ENCODE results near the gene CCNF. TPM values are rescaled to one million over a fixed set of nuclear protein-coding genes. Genes with fewer than 3 reads are reported as not detected.

Gene CCNF
- total and polyA plus RNA-seq, 9 of the 15 experiments (the other 6 are each of a cell fraction or from before 2014, with no cell fraction given), result 4.1 to 70.1 (median 29.5) TPM

DNA sequence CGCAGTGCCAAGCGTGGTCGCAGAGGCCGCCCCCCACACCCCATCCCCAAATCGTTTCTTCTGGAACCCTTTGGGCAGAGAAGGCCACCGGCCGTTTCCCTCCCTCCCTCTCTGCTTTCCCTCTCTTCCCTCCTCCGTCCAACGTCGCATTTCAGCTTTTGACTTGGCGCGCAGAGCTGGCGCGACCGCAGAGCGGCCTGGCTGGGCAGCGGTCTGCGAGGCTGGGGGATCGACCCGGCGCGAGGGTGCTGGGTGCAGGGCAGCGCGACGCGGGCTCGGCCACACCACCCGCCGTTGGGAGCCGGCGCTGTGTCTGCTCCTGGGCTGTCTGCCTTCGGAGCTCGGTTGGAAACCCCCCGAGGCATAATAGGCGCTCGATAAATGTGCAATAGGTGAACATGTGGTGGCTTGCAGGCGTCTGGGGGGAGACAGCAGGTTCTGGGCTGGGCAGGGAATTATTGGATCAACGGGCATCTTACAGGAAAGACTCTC lies 39.0 kb downstream of the CCNF start:
- no peak overlapping the region for H3K4me3 ChIP-seq
- TF ChIP-seq POLR2G (IDR thresholded peaks at IDR 0.05; ENCODE audit: low read depth, low read length) (peak; percentile 64), POU5F1 (IDR thresholded peaks at IDR 0.05; ENCODE audit: borderline replicate concordance, low read depth, low read length, partially characterized antibody) (no peak), PCBP1 (IDR thresholded peaks at IDR 0.05; ENCODE audit: low read depth, low read length, poor library complexity, severe bottlenecking) (peak; percentile 24), RBM22 (IDR thresholded peaks at IDR 0.05; ENCODE audit: low read depth, low read length, poor library complexity, severe bottlenecking) (peak; percentile 44)
- TF ChIP-seq, protein P1, sequence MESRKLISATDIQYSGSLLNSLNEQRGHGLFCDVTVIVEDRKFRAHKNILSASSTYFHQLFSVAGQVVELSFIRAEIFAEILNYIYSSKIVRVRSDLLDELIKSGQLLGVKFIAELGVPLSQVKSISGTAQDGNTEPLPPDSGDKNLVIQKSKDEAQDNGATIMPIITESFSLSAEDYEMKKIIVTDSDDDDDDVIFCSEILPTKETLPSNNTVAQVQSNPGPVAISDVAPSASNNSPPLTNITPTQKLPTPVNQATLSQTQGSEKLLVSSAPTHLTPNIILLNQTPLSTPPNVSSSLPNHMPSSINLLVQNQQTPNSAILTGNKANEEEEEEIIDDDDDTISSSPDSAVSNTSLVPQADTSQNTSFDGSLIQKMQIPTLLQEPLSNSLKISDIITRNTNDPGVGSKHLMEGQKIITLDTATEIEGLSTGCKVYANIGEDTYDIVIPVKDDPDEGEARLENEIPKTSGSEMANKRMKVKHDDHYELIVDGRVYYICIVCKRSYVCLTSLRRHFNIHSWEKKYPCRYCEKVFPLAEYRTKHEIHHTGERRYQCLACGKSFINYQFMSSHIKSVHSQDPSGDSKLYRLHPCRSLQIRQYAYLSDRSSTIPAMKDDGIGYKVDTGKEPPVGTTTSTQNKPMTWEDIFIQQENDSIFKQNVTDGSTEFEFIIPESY (CRISPR knock-in tag; IDR thresholded peaks at IDR 0.05), result peak; percentile 83

More for the DNA sequence above, 39.0 kb downstream of the CCNF start:
- no peaks in the 10 kb centered on the region for H3K9me1 ChIP-seq (ENCODE audit: control insufficient read depth, insufficient read depth, low read length)
- DNase-seq (ENCODE audit: extremely low read depth in 1 of 4, low spot score in 3 of 4), result no peak
- peaks cover 5 to 82% of the 10 kb centered on the region in 2 experiments; a peak in 4 of 5 replicates for H3K4me1 ChIP-seq (replicated peaks in 1 of 2; ENCODE audit: control insufficient read depth in 2 of 2, insufficient read depth in 2 of 2, low read length in 2 of 2)
- H3K27ac ChIP-seq (ENCODE audit: extremely low read depth, low read depth, low read length), result no peak overlapping the region
- in situ Hi-C loops (cut with MboI) (no loop called here), intact Hi-C loops (cut with micrococcal nuclease) (loop anchor here (5.0 kb wide), 1 partner anchor 34 kb away; no protein-coding TSS in a partner anchor)
- ATAC-seq, result no peak
- ChIA-PET POLR2A (interaction anchor here (0.6 to 2.3 kb wide), 6 partner anchors 8 to 429 kb away, joined by 3 to 10 read pairs (median 4); partner anchors contain the start of gene TEDC2), CTCF (ENCODE audit: low intra/inter-chr PET ratio) (no interaction called here)
- H3K4me2 ChIP-seq (ENCODE audit: insufficient read depth, low read length), result no peak overlapping the region
- H3K9ac ChIP-seq (ENCODE audit: insufficient read depth in 1 of 2, low read depth in 2 of 2, low read length in 2 of 2), result no peak overlapping the region
- H3K27me3 ChIP-seq (ENCODE audit: control insufficient read depth in 2 of 2, insufficient read depth in 2 of 2, low read length in 2 of 2), result no peaks in the 10 kb centered on the region
- H4K20me1 ChIP-seq (replicated peaks; ENCODE audit: control insufficient read depth, insufficient read depth, low read length), result 0 out of 2 replicates have a peak, but pooled peaks cover 4% of the 10 kb centered on the region
- WGBS (ENCODE audit: insufficient coverage, low coverage, missing lambda C conversion rate), result 72% methylated on average over 19 of the region's 38 CpGs
- H2AFZ ChIP-seq (ENCODE audit: low read depth, low read length), result no peak overlapping the region
- BruUV-seq (replicated peaks), result no TSS peak
- FAIRE-seq, result no peak
- no peaks in the 10 kb centered on the region for H3K79me2 ChIP-seq (ENCODE audit: control insufficient read depth, insufficient read depth, low read length)
- no peaks in the 10 kb centered on the region for H3K9me3 ChIP-seq (replicated peaks; ENCODE audit: control insufficient read depth, insufficient read depth, low read depth, low read length)
- peaks cover 3% of the 10 kb centered on the region; the same call in 1 of the 3 replicates for H3K36me3 ChIP-seq (ENCODE audit: control insufficient read depth, insufficient read depth, low read length)

Data from K562 (cell line).